ENCODE measurements around the gene CCR6.

GRCh38 chr6:167150941-167151549, 28.1 kb downstream of the CCR6 start:
- TF ChIP-seq CTCF (conservative IDR thresholded peaks at IDR 0.05 in 1 of 2, IDR thresholded peaks at IDR 0.05 in 1 of 2; ENCODE audit: low read depth in 1 of 2, low read length in 2 of 2), result no peak
- no peak for TF ChIP-seq EZH2 (IDR thresholded peaks at IDR 0.05; ENCODE audit: low read length, missing control alignments)
